ENCODE data around the gene TRIM24.

TRIM24 gene

DNA sequence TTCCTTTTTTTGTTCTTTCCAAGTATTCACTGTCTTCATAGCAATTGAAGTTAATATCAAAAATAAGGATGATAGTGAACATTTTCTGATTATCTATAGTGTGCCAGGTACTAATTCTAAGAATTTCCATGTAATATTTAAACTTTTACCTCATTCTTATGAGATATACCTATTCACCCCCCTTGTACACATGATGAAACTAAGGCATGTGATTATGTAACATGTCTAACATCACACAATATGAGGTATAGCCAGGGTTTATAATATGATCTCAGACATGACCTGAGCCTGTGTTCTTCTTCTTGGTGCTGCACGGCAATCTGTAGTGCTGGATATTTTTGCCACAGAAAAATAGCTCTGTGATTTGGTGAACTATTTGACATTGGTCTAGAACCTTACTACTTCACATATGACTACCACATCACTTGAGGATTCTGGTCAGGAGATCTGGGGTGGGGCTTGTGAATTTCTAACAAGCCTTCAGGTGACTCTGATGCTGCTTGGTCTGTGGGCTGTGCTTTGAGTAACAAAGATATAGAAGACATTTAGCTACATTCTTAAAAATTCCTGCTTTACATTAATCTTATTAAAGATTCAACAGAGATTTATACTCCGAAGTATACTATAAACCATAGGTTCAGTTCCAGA lies 79.1 kb downstream of the TRIM24 start:
- TF ChIP-seq, protein P1, sequence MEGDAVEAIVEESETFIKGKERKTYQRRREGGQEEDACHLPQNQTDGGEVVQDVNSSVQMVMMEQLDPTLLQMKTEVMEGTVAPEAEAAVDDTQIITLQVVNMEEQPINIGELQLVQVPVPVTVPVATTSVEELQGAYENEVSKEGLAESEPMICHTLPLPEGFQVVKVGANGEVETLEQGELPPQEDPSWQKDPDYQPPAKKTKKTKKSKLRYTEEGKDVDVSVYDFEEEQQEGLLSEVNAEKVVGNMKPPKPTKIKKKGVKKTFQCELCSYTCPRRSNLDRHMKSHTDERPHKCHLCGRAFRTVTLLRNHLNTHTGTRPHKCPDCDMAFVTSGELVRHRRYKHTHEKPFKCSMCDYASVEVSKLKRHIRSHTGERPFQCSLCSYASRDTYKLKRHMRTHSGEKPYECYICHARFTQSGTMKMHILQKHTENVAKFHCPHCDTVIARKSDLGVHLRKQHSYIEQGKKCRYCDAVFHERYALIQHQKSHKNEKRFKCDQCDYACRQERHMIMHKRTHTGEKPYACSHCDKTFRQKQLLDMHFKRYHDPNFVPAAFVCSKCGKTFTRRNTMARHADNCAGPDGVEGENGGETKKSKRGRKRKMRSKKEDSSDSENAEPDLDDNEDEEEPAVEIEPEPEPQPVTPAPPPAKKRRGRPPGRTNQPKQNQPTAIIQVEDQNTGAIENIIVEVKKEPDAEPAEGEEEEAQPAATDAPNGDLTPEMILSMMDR (IDR thresholded peaks at IDR 0.05; ENCODE audit: low read length): no peak
- no peak for TF ChIP-seq EZH2 (IDR thresholded peaks at IDR 0.05; ENCODE audit: borderline replicate concordance, low read length)
- Histone ChIP-seq H4K20me1 (ENCODE audit: insufficient read depth, low read length) (no peaks in the 10 kb centered on the region), H3K9me2 (ENCODE audit: low read depth, low read length) (no peaks in the 10 kb centered on the region), H2AFZ (ENCODE audit: low read length) (no peak overlapping the region), H3F3A (ENCODE audit: insufficient read depth, low read length) (no peaks in the 10 kb centered on the region), H3K27me3 (ENCODE audit: insufficient read depth, low read length) (no peaks in the 10 kb centered on the region), H3K4me1 (ENCODE audit: insufficient read depth, low read length, severe bottlenecking) (no peaks in the 10 kb centered on the region), H3K79me2 (ENCODE audit: insufficient read depth, low read length) (no peaks in the 10 kb centered on the region), H3K4me2 (ENCODE audit: low read length) (no peak overlapping the region), H3K9ac (ENCODE audit: low read length) (no peak overlapping the region), H3K4me3 (ENCODE audit: low read depth, low read length, poor library complexity, severe bottlenecking) (no peak overlapping the region), H3K9me3 (ENCODE audit: low read length) (no peaks in the 10 kb centered on the region), H3K36me3 (ENCODE audit: insufficient read depth, low read length) (peaks cover 70% of the 10 kb centered on the region), H3K27ac (ENCODE audit: low read depth, low read length, poor library complexity, severe bottlenecking) (no peak overlapping the region)

DNA sequence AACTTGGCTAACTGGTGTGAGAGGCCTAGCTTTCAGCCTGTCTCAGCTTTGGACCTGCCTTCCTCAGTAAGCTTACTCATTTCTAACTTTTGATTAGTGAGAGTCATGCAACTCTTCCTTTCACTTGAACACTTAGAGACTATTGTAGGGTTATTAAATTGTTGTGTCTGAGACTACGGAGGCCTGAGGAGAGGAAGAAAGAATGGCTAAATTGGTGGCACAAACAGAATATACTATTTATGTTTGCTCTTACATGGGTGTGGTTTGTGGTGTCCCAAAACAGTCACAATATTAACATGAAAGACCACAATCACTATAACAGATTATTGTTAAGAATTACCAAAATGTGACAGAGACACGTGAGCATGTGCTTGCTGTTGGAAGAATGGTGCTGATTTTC lies 82.1 kb downstream of the TRIM24 start:
- H3K36me3 ChIP-seq (ENCODE audit: insufficient read depth, low read length): peaks cover 96% of the 10 kb centered on the region
- H3K9me3 ChIP-seq (ENCODE audit: low read length): no peaks in the 10 kb centered on the region
- H3F3A ChIP-seq (ENCODE audit: insufficient read depth, low read length): no peaks in the 10 kb centered on the region
- no peaks in the 10 kb centered on the region for H3K9me2 ChIP-seq (ENCODE audit: low read depth, low read length)
- H3K79me2 ChIP-seq (ENCODE audit: insufficient read depth, low read length): no peaks in the 10 kb centered on the region
- no peak overlapping the region for H3K4me3 ChIP-seq (ENCODE audit: low read depth, low read length, poor library complexity, severe bottlenecking)
- H3K9ac ChIP-seq (ENCODE audit: low read length): no peak overlapping the region
- no peak overlapping the region for H3K4me2 ChIP-seq (ENCODE audit: low read length)
- no peak overlapping the region for H3K27ac ChIP-seq (ENCODE audit: low read depth, low read length, poor library complexity, severe bottlenecking)
- H3K27me3 ChIP-seq (ENCODE audit: insufficient read depth, low read length): no peaks in the 10 kb centered on the region
- H3K4me1 ChIP-seq (ENCODE audit: insufficient read depth, low read length, severe bottlenecking): no peaks in the 10 kb centered on the region
- H2AFZ ChIP-seq (ENCODE audit: low read length): no peak overlapping the region
- TF ChIP-seq EZH2 (IDR thresholded peaks at IDR 0.05; ENCODE audit: borderline replicate concordance, low read length): no peak
- TF ChIP-seq, protein P1 (IDR thresholded peaks at IDR 0.05; ENCODE audit: low read length): no peak
- H4K20me1 ChIP-seq (ENCODE audit: insufficient read depth, low read length): no peaks in the 10 kb centered on the region

DNA sequence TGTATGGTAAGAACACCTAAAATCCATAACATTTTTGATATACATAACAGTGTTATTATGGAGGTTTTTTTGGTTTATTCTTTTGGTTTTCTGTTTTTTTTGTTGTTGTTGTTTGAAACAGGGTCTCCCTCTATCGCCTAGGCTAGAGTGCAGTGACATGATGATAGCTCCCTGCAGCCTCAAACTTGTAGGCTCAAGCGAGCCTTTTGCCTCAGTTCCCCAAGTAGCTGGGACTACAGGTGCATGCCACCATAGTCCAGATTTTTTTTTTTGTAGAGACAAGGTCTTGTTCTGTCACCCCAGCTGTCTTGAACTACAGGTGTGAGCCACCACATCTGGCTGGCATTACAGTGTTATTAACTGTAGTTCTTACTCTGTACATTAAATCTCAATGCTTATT lies 83.7 kb downstream of the TRIM24 start:
- no peak overlapping the region for H3K9ac ChIP-seq (ENCODE audit: low read length)
- no peaks in the 10 kb centered on the region for H4K20me1 ChIP-seq (ENCODE audit: insufficient read depth, low read length)
- H3K9me3 ChIP-seq (ENCODE audit: low read length): no peaks in the 10 kb centered on the region
- H3F3A ChIP-seq (ENCODE audit: insufficient read depth, low read length): no peaks in the 10 kb centered on the region
- no peak overlapping the region for H3K4me2 ChIP-seq (ENCODE audit: low read length)
- TF ChIP-seq EZH2 (IDR thresholded peaks at IDR 0.05; ENCODE audit: borderline replicate concordance, low read length): no peak
- TF ChIP-seq, protein P1 (IDR thresholded peaks at IDR 0.05; ENCODE audit: low read length): no peak
- H3K79me2 ChIP-seq (ENCODE audit: insufficient read depth, low read length): no peaks in the 10 kb centered on the region
- H3K4me3 ChIP-seq (ENCODE audit: low read depth, low read length, poor library complexity, severe bottlenecking): no peak overlapping the region
- no peaks in the 10 kb centered on the region for H3K9me2 ChIP-seq (ENCODE audit: low read depth, low read length)
- H3K36me3 ChIP-seq (ENCODE audit: insufficient read depth, low read length): peaks cover 89% of the 10 kb centered on the region
- no peaks in the 10 kb centered on the region for H3K27me3 ChIP-seq (ENCODE audit: insufficient read depth, low read length)
- no peak overlapping the region for H3K27ac ChIP-seq (ENCODE audit: low read depth, low read length, poor library complexity, severe bottlenecking)
- no peak overlapping the region for H2AFZ ChIP-seq (ENCODE audit: low read length)
- H3K4me1 ChIP-seq (ENCODE audit: insufficient read depth, low read length, severe bottlenecking): no peaks in the 10 kb centered on the region
